Measurements from ENCODE around the gene DEFB126.
"Not testable (repeated sequence)": the region's sequence is repeated elsewhere in the genome, so short reads cannot be mapped to it uniquely, and the experiment has no call there.

DEFB126 gene, protein sequence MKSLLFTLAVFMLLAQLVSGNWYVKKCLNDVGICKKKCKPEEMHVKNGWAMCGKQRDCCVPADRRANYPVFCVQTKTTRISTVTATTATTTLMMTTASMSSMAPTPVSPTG

DNA sequence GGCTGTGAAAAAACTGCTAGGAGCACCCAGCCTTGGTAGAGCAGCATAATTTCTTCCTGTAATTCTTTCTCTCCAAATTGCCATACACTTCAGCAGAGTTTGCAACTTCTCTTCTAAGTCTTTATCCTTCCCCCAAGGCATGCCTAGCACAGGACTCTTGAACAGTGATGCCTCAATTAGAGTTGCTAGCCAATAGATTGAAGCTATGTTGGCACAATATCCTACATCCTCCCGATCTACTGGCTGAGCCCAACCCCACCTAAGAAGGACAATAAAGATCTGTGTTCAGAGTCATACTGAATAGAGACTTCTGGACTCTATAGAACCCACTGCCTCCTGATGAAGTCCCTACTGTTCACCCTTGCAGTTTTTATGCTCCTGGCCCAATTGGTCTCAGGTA lies at the start of gene DEFB126:
Gene DEFB126, plus strand, starts transcription at position 301 of the 400 bp plus-strand sequence. Its CDS starts 39 bp downstream, at position 340.
- no peak for DNase-seq

GRCh38 chr20:93641-94040 lies 48.7 kb upstream of the DEFB126 start:
- DNase-seq: no peak

DNA sequence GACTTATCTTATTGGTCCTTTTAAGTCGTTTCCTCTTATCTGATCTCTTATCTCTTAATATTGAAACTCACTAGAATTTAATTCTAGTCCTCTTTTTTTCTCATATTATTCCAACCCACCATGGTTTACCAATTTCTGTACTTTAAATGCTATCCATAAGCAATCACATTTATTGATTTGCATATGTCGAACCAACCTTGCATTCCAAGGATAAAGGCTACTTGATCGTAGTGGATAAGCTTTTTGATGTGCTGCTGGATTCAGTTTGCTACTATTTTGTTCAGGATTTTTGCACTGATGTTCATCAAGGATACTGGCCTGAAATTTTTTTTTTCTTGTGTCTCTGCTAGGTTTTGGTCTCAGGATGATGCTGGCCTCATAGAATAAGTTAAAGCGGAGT lies 47.2 kb upstream of the DEFB126 start:
- no peak for DNase-seq

DNA sequence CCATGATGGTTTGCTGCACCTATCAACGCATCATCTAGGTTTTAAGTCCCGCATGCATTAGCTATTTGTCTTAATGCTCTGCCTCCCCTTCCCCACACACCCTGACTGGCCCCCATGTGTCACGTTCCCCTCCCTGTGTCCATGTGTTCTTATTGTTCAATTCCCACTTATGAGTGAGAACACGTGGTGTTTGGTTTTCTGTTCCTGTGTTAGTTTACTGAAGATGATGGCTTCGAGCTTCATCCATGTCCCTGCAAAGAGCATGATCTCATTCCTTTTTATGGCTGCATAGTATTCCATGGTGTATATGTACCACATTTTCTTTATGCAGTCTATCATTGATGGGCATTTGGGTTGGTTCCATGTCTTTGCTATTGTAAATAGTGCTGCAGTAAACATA lies 44.7 kb upstream of the DEFB126 start:
- DNase-seq: not testable (repeated sequence)

DNA sequence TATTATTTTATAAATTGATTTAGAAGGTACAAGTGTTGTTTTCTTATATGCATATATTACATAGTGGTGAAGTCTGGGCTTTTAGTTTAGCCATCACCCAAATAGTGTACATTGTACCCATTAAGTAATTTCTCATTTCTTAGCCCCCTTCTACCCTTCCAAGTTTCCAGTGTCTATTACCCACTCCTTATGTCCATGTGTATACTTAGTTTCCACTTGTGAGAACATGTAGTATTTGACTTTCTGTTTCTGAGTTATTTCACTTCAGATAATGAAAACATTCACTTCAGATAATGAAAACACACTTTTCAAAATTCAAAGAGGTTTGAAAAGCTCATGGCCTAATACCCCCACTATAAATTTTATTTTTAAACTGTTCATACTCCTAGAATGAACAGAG lies 40.4 kb upstream of the DEFB126 start:
- no peak for DNase-seq

DNA sequence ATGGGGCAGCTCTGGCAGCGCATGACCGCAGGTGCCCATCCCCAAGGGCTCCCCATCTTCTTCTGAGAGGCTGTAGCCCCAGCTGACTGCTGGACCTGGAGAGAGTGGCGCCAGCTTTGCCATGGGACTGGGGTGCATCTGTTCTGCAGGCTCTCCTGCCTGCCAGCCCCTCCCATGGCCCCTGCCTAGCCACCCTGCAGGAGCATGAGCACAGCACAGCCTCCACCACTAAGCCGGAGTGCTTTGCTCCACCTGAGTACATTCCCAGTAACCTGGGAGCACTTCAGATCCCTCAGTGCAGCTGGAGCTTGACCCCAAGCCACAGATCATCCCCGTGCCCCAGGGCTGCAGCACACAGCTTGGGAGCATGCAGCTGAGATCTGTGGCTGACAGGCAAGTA lies 38.9 kb upstream of the DEFB126 start:
- DNase-seq: no peak

DNA sequence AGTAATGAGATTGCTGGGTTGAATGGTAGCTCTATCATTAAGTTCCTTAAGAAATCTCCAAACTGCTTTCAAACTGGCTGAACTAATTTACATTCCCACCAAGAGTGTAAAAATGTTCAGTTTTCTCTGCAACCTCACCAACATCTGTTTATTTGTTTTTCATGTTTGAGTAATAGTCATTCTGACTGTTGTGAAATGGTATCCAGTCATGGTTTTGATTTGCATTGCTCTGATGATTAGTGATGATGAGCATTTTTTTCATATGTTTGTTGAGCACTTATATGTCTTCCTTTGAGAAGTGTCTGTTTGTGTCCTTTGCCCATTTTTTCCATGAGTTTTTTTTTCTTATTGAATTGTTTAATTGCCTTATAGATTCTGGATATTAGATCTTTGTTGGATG lies 30.0 kb upstream of the DEFB126 start:
- DNase-seq: no peak

- DNase-seq: no peak
These were observed 24.9 kb upstream of the DEFB126 start for GRCh38 chr20:117518-117917.

- DNase-seq: not testable (repeated sequence)
These were observed 12.5 kb upstream of the DEFB126 start for GRCh38 chr20:129786-130323.

DNA sequence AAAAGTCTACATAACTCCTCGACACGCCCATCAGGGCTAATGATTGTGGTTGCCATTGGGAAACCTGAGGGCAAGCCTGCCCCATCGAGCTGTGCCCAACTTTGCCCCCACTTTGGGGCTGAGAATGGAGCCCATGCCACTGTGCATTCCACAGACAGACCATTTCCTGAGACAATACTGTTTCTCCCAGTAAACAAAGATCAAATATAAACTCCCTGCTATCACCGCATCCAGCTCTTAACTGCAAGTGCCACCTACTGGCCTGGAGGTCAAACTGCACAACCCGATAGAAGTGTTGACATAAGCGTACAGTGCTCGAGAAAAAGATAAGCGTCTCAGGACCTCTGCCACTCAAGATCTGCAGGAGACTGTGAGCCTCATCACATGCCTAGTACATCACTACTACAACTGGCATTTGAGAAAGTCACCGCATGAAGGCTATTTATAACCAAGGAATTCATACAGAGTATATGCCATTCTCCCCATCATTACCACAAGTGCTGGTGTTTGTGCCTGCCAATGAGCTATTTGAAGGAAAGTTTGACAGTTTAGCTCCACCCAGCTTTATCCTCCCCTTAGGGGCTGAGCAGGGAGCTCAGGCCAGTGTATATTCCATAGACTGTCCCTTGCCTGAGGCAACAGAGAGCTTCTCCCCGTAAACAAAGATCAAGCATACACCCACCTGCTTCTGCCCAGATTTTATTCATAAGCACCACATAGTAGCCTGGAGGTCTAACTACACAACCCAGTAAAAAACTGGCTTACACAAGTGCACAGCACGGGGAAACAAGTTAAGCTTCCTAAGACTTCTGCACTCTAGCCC lies 4.5 kb upstream of the DEFB126 start:
- DNase-seq: peak; percentile 15

GRCh38 chr20:145877-146276 lies 3.5 kb downstream of the DEFB126 start:
- no peak for DNase-seq

DNA sequence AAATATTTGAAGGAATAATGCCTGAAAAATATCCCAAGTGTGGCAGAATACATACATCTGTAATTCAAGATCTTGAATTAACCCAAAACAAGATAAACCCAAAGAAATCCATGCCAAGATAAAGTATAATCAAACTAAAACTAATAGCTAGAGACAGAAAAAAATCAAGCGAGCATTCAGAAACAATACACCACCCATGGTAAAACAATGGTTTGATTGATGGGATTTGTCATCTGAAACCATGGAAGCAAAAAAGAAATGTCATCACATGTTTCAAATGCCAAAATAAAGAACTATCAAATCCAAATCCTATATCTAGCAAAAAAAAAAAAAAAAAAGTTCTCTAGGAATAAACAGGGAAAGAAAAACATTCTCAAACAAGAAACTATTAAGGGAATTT lies 9.7 kb downstream of the DEFB126 start:
- no peak for DNase-seq

- no peak for DNase-seq
These were observed 14.8 kb downstream of the DEFB126 start, which contains the start of gene DEFB127 for GRCh38 chr20:157154-157553. Gene DEFB127, plus strand, starts transcription at chr20:157454. Its CDS starts 91 bp downstream, at chr20:157545.

DNA sequence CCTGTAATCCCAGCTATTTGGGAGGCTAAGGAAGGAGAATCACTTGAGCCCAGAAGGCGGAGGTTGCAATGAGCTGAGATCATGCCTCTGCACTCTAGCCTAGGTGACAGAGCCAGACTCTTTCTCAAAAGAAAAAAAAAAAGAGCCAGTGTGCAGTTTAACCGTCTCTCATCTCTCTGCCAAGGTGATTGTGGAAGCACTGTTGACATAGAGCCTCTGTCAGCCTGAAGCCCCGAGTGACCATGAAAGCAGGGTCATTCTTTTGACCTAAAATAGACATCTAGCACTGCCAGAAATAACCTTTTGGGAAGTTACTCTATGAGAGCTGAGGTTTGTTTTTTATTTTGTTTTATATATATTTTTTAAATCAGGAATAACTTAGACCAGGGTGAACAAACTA lies 22.2 kb downstream of the DEFB126 start:
- DNase-seq: no peak

DNA sequence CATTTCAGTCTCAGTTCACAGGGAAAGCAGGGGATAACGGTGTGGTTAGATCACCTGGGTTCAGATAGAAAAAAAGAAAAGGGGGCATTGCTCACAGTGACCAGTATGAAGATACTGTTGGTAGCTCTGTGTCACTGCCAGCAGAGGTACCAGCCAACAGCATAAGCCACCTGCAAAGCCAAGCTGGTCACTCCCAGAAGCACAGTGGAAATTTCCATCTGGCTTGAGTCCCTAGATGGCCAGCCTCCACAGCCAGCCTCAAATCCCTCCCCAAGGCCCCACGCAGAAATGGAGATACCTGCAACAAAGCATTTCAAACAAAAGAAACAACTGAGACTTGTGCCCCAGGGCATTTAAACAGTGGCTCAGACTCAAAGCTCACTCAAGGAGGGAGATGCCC lies 26.5 kb downstream of the DEFB126 start:
- DNase-seq: no peak

DNA sequence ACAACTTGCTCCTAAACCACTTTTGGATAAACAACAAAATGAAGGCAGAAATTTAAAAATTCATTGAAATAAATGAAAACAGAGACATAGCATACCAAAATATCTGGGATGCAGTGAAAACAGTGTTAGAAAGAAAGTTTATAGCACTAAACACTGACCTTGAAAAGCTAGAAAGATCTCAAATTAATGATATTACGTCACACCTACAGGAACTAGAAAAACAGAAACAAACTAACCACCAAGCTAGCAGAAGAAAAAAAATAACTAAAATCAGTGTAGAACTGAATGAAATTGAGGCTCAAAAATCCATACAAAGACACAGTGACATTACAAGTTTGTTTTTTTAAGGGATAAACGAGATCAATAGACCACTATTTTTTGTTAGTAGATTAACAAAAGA lies 41.9 kb downstream of the DEFB126 start:
- DNase-seq: no peak

GRCh38 chr20:187733-188132 lies 45.3 kb downstream of the DEFB126 start:
- DNase-seq: no peak

- no peak for DNase-seq
These were observed 47.2 kb downstream of the DEFB126 start, which contains the start of gene DEFB128 for GRCh38 chr20:189611-190010. Gene DEFB128, minus strand, starts transcription at chr20:189711. Its CDS starts 88 bp downstream, at chr20:189623.

Data from activated CD4-positive, alpha-beta T cell treated with anti-CD3 and anti-CD28 coated beads, Interleukin-2, amount 50 U/mL, for 16 hours (primary cell).